ENCODE measurements around the gene GFOD1.
A peak's percentile ranks its signal among the peaks of the same experiment; 100 is the strongest.

Gene GFOD1

GRCh38 chr6:13487122-13488014, at the start of gene GFOD1:
Gene GFOD1, minus strand, starts transcription at chr6:13487600. Its CDS starts 710 bp downstream, at chr6:13486890.
- Histone ChIP-seq H3K4me2 (ENCODE audit: low read depth, low read length, poor library complexity, severe bottlenecking) (peak within 1 kb of the TSS; percentile 89), H3K9ac (ENCODE audit: low read depth, low read length, poor library complexity, severe bottlenecking) (peak within 1 kb of the TSS; percentile 72), H3K36me3 (ENCODE audit: insufficient read depth, low read length) (no peaks in the 10 kb centered on the region), H3K27me3 (ENCODE audit: insufficient read depth, low read length, poor library complexity, severe bottlenecking) (no peaks in the 10 kb centered on the region), H2AFZ (ENCODE audit: low read length) (peak within 1 kb of the TSS; percentile 86), H3K4me3 (ENCODE audit: low read length, poor library complexity, severe bottlenecking) (peak within 1 kb of the TSS; percentile 90), H3F3A (ENCODE audit: low read depth) (no peaks in the 10 kb centered on the region), H3K9me3 (ENCODE audit: insufficient read depth, low read depth, low read length) (no peaks in the 10 kb centered on the region), H3K4me1 (ENCODE audit: insufficient read depth, low read length, poor library complexity, severe bottlenecking) (peaks cover 34% of the 10 kb centered on the region), H3K79me2 (ENCODE audit: insufficient read depth, low read length) (peaks cover 40% of the 10 kb centered on the region), H4K20me1 (ENCODE audit: insufficient read depth, low read length, poor library complexity, severe bottlenecking) (no peaks in the 10 kb centered on the region), H3K9me2 (replicated peaks; ENCODE audit: low read depth, low read length) (no peaks in the 10 kb centered on the region)
- TF ChIP-seq CTCF (conservative IDR thresholded peaks at IDR 0.05; ENCODE audit: low read length), result 0 out of 2 replicates have a peak, but pooled peaks have one; percentile 8
- no peak for TF ChIP-seq EZH2phosphoT487 (IDR thresholded peaks at IDR 0.05; ENCODE audit: borderline replicate concordance)

- H3K79me2 ChIP-seq (ENCODE audit: insufficient read depth, low read length), result no peaks in the 10 kb centered on the region
- peak overlapping the region; percentile 28 for H3K4me2 ChIP-seq (ENCODE audit: low read depth, low read length, poor library complexity, severe bottlenecking)
- no peaks in the 10 kb centered on the region for H4K20me1 ChIP-seq (ENCODE audit: insufficient read depth, low read length, poor library complexity, severe bottlenecking)
- H3K9ac ChIP-seq (ENCODE audit: low read depth, low read length, poor library complexity, severe bottlenecking), result no peak overlapping the region
- no peaks in the 10 kb centered on the region for H3K27me3 ChIP-seq (ENCODE audit: insufficient read depth, low read length, poor library complexity, severe bottlenecking)
- 0 out of 2 replicates have a peak overlapping the region, but pooled peaks have one; percentile 8 for H2AFZ ChIP-seq (ENCODE audit: low read length)
- no peaks in the 10 kb centered on the region for H3K36me3 ChIP-seq (ENCODE audit: insufficient read depth, low read length)
- H3K9me3 ChIP-seq (ENCODE audit: insufficient read depth, low read depth, low read length), result no peaks in the 10 kb centered on the region
- H3K4me1 ChIP-seq (ENCODE audit: insufficient read depth, low read length, poor library complexity, severe bottlenecking), result peaks cover 17% of the 10 kb centered on the region
- no peaks in the 10 kb centered on the region for H3F3A ChIP-seq (ENCODE audit: low read depth)
- no peaks in the 10 kb centered on the region for H3K9me2 ChIP-seq (replicated peaks; ENCODE audit: low read depth, low read length)
- TF ChIP-seq CTCF (conservative IDR thresholded peaks at IDR 0.05; ENCODE audit: low read length) (no peak), EZH2phosphoT487 (IDR thresholded peaks at IDR 0.05; ENCODE audit: borderline replicate concordance) (no peak)
- no peak overlapping the region for H3K4me3 ChIP-seq (ENCODE audit: low read length, poor library complexity, severe bottlenecking)
Observed at GRCh38 chr6:13536796-13537526, 49.6 kb upstream of the GFOD1 start.

- Histone ChIP-seq H4K20me1 (ENCODE audit: insufficient read depth, low read length, poor library complexity, severe bottlenecking) (no peaks in the 10 kb centered on the region), H2AFZ (ENCODE audit: low read length) (no peak overlapping the region), H3K36me3 (ENCODE audit: insufficient read depth, low read length) (no peaks in the 10 kb centered on the region), H3K9me3 (ENCODE audit: insufficient read depth, low read depth, low read length) (no peaks in the 10 kb centered on the region), H3K27me3 (ENCODE audit: insufficient read depth, low read length, poor library complexity, severe bottlenecking) (no peaks in the 10 kb centered on the region), H3K4me1 (ENCODE audit: insufficient read depth, low read length, poor library complexity, severe bottlenecking) (peaks cover 17% of the 10 kb centered on the region), H3K4me2 (ENCODE audit: low read depth, low read length, poor library complexity, severe bottlenecking) (no peak overlapping the region), H3K79me2 (ENCODE audit: insufficient read depth, low read length) (no peaks in the 10 kb centered on the region), H3K4me3 (ENCODE audit: low read length, poor library complexity, severe bottlenecking) (no peak overlapping the region), H3K9me2 (replicated peaks; ENCODE audit: low read depth, low read length) (no peaks in the 10 kb centered on the region), H3K9ac (ENCODE audit: low read depth, low read length, poor library complexity, severe bottlenecking) (no peak overlapping the region), H3F3A (ENCODE audit: low read depth) (no peaks in the 10 kb centered on the region)
- TF ChIP-seq CTCF (conservative IDR thresholded peaks at IDR 0.05; ENCODE audit: low read length) (no peak), EZH2phosphoT487 (IDR thresholded peaks at IDR 0.05; ENCODE audit: borderline replicate concordance) (no peak)
Observed at GRCh38 chr6:13535306-13535705, 47.9 kb upstream of the GFOD1 start.
